GM18951 (cell line): ENCODE data around the gene MAML3.

Source experiments
- POLR2A ChIP-seq: IDR thresholded peaks from 4 replicates; pipeline ENCODE4 v1.6.1; 2011; ENCODE audit warnings: mild to moderate bottlenecking; ENCODE audit not compliant: insufficient read length, insufficient read depth; ENCODE audit errors: extremely low read depth
- in situ Hi-C: fragments of 300-500 bp; cut with MboI; formaldehyde crosslinking; loops from one replicate; pipeline ENCODE4 v1.12.0; 2022; ENCODE audit warnings: low sequenced_read_pairs, mixed read lengths, inconsistent platforms; ENCODE audit not compliant: unreplicated experiment

Gene MAML3

DNA sequence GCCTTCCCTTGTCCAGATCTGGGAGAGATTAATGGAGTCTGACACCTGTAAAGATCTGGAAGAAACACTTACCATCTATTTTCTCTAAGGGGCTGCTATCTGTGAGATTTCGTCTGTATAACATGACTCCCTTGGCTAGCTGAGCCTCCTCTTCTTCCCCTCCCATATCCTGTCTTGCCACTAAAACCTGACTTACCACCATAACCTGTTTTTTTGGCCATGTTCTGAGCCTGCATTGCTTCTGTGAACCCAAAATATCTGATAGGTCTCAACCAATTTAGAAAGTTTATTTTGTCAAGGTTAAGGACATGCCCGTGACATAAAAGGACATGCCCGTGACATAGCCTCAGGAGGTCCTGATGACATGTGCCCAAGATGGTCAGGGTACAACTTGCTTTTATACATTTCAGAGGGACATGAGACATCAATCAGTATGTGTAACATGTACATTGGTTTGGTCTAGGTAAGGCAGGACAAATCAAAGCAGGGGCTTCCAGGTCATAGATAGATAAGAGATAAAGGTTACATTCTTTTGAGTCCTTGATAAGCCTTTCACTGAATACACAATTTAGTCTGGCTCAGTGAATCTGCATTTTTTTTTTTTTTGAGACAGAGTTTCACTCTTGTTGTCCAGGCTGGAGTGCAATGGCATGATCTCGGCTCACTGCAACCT, 476.9 kb downstream of the MAML3 start:
- in situ Hi-C loops = no loop called here
- no peak for TF ChIP-seq POLR2A

- in situ Hi-C loops = no loop called here
- no peak for TF ChIP-seq POLR2A
Measured at GRCh38 chr4:139676365-139676764, 477.6 kb downstream of the MAML3 start.

DNA sequence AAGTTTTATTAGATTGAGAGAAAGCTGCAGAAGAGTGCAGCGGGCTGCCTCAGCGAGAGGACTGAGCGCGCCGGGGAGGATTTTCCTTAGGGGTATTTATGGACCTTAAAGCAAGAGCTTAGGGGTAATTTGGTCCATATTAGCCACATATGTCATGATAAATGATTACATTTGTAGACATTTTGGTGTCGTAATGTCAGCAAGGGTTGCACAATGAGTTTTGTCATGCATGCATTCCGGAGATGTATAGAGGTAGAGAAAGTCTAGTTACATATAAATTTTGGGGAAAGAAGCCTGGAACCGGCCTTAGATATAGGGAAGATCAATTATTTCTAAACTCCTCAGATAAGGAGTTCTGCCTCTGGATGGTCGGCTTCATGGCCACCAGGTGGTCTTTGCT, 478.3 kb downstream of the MAML3 start:
- no peak for TF ChIP-seq POLR2A
- in situ Hi-C loops = no loop called here

DNA sequence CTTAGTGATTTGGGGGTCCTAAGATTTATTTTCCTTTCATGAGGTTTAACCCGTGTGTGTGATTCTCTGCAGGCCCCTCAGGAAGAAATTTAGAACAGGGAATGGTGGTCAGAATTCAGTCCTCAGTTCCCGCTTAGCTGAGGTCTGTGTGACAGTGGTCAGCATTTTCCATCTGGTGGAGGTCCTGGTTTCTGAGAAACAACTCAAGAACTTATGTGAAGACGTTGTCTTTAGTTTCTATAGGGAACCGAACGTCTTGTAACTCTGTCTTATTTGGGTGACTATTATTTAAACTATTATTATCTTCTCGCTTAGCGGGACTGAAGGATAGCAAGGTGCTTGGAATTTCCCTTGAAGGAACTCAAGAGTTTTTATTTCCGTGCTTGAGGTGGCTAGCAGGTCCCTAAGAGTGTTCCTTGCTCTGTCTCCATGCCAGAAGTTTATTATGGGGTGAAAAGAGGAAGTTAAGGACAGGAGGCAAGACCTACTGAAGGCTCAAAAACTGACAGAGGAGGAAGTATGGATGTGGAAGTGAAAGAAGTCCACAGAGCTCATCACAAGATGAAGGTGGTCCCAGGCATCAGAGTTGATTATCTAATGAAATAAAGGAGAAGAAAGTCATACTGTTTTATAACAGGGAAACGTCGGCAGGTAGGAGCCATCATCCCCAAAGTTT, 479.0 kb downstream of the MAML3 start:
- no peak for TF ChIP-seq POLR2A

GRCh38 chr4:139672732-139673131, 481.3 kb downstream of the MAML3 start:
- no peak for TF ChIP-seq POLR2A
- in situ Hi-C loops = no loop called here

More for the DNA sequence above, 479.0 kb downstream of the MAML3 start:
- in situ Hi-C loops = no loop called here

DNA sequence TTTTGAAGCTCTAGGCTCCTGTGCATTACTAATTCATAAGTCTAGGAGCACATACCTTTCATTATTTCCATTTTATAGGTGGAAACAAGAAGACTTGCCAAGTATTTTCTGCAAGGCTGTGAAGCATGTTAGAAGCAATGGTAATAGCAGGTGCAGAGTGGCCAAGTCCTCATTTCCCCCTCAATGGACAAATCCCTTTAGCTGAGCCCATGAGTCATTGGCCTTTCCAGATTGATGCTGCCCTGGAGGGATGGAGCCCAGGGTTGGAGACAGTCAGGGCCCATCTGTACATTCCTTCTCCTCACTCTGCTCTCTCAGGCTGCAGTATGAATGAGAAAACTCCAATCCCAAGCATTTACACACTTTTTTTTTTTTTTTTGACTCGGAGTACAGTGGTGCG, 481.8 kb downstream of the MAML3 start:
- no peak for TF ChIP-seq POLR2A
- in situ Hi-C loops = no loop called here

- in situ Hi-C loops = no loop called here
- no peak for TF ChIP-seq POLR2A
Measured at GRCh38 chr4:139670775-139671174, 483.2 kb downstream of the MAML3 start.

DNA sequence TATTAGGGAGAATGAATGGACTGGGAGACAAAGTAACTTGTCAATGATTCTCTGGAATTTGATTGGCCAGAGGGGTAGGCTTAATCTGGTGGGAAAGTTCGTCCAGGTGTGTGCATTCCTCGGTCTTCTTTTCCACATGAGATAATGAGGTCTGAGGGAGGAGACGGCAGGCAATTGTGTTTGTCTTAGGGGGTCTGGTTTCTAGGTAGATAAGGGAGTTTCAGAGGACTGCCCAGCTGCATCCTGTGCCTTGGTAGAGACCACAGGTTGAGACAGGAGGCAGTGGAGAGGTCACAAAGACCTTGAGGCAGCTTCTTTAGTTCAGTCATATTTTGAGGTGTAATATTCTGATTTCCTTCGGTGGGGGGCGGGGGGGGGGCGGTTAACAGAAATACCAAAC, 484.1 kb downstream of the MAML3 start:
- in situ Hi-C loops = no loop called here
- no peak for TF ChIP-seq POLR2A

DNA sequence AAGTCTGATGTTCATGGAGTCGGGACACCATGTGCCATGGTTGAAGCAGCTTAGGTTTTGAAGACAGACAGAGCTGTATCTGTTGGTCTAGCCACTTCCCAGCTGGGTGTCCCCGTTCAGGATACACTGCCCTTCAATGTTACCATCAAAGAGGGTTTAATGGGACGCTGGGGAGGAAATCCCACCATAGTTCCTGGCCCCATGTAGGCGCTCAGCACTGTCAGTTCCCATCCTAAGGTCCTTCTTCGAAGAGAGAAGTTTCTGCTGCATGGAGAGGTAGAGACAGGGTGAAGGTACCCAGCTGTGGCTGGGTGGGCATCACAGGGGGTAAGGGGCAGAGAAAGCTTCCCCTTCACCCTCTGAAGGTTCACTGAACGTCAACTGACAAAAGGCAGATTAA, 484.6 kb downstream of the MAML3 start:
- no peak for TF ChIP-seq POLR2A
- in situ Hi-C loops = no loop called here

DNA sequence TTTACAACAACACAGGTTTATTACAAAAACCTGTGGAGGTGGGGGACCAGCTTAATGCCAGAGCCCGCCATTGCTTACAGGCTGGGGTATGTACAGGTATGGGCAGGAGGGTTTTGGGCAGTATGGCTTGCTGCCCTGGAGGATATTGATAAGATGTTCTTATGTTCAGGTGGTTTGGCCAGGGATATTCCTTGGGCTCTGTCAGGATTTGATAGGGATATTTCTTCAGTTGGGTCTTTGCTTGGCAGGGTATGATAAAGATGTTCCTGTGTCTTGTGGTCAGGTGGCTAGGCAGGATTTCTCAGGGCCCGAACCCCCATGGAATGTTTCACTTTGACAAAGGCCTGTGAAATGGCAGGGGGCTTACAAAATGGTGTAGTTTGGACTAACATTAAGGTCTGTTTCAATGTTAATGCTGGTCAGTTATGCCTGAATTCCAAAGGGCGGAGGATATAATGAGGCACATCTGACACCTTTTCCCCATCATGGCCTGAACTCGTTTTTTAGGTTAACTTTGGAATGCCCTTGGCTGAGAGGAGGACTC, 485.3 kb downstream of the MAML3 start:
- in situ Hi-C loops = no loop called here
- TF ChIP-seq POLR2A = no peak

DNA sequence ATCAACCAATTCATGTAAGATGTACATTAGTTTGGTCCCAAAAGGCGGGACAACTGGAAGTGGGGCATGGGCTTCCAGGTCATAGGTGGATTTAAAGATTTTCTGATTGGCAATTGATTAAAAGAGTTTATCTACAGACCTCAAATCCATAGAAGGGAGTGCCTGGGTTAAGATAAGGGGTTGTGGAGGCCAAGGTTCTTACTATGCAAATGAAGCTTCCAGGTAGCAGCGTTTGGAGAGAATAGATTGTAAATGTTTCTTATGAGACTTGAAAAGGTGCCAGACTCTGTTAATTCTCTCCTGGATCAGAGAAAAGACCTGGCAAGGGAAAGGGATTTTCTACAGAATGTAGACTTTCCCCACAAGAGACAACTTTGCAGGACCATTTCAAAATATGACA, 485.9 kb downstream of the MAML3 start:
- in situ Hi-C loops = no loop called here
- TF ChIP-seq POLR2A = no peak
